K562 (cell line): ENCODE data around the gene MRPS26. TPM values are rescaled to one million over a fixed set of nuclear protein-coding genes. Genes with fewer than 3 reads are reported as not detected.

ENCODE experiments used
- ATAC-seq: fragments of 200-7000 bp; cut with Tn5 transposase; 3 replicates; pipeline ENCODE4 v1.9.1; 2020; ENCODE audit warnings: moderate library complexity
- BruUV-seq: library from RNA; stranded (reverse); fragments of 400-500 nt; replicated peaks from 2 replicates; lab custom pipeline; 2021; lab: Mats Ljungman, UMichigan
- CTCF ChIA-PET: fragments of 300-600 bp; formaldehyde crosslinking; extraction: SDS; loops from one replicate; lab custom pipeline; 2021; ENCODE audit warnings: low intra/inter-chr PET ratio; lab: Yijun Ruan, JAX
- POLR2A ChIA-PET: fragments of 300-600, 350-650 bp; sonication (Branson Sonifier 250); formaldehyde crosslinking; extraction: SDS; loops from one replicate; lab custom pipeline; 2021; ENCODE audit warnings: antibody characterized with exemption, inconsistent platforms; lab: Yijun Ruan, JAX
- DNase-seq, 4 experiments: peaks; one replicate each; pipeline versions ENCODE4 v3.0.0 to v3.0.0-alpha.2; 2011 to 2018; ENCODE audit warnings: low spot score in 3 of 4, mixed read lengths in 3 of 4; ENCODE audit errors: extremely low read depth in 1 of 4
- FAIRE-seq: peaks from 2 replicates; lab custom pipeline; 2011; peaks lifted over from hg19 to GRCh38; lab: Jason Lieb, UNC
- H2AFZ ChIP-seq: 2 replicates; pipeline ENCODE4 v1.6.0; 2011; ENCODE audit warnings: low read depth, low read length, control low read depth, inconsistent platforms
- H3K27ac ChIP-seq: fragments of 200-600 bp; 3 replicates; pipeline ENCODE4 v1.8.0; 2011; ENCODE audit warnings: low read depth, mild to moderate bottlenecking, control low read depth, inconsistent platforms, low read length, moderate library complexity, mixed read lengths; ENCODE audit errors: extremely low read depth
- H3K27me3 ChIP-seq, 2 experiments: fragments of 300-600 bp in 1 of 2; 2 replicates in 1 of 2; 3 replicates in 1 of 2; pipeline versions ENCODE4 v1.6.0 to v1.8.0; 2011; ENCODE audit warnings: inconsistent platforms in 2 of 2, low read length in 2 of 2, mild to moderate bottlenecking in 1 of 2, mixed read lengths in 1 of 2, moderate library complexity in 1 of 2; ENCODE audit not compliant: control insufficient read depth in 2 of 2, insufficient read depth in 2 of 2
- H3K36me3 ChIP-seq: fragments of 300-600 bp; 3 replicates; pipeline ENCODE4 v1.8.0; 2011; ENCODE audit warnings: mild to moderate bottlenecking, low read length, inconsistent platforms; ENCODE audit not compliant: control insufficient read depth, insufficient read depth
- H3K4me1 ChIP-seq, 2 experiments: fragments of 200-600 bp in 1 of 2; replicated peaks in 1 of 2; 2 replicates in 1 of 2; 3 replicates in 1 of 2; pipeline versions ENCODE4 v1.5.1 to v1.8.0; 2011; ENCODE audit warnings: inconsistent platforms in 2 of 2, low read length in 2 of 2, mild to moderate bottlenecking in 1 of 2, mixed read lengths in 1 of 2, moderate library complexity in 1 of 2; ENCODE audit not compliant: control insufficient read depth in 2 of 2, insufficient read depth in 2 of 2
- H3K4me2 ChIP-seq: 2 replicates; pipeline ENCODE4 v1.6.1; 2011; ENCODE audit warnings: low read length, control low read depth, inconsistent platforms, mixed read lengths; ENCODE audit not compliant: insufficient read depth
- H3K4me3 ChIP-seq: fragments of 200-600 bp; sonication (generic), shearing (Covaris generic); 2 replicates; pipeline ENCODE4 v1.5.1; 2016; ENCODE audit warnings: control low read depth, inconsistent platforms
- H3K79me2 ChIP-seq: fragments of 200-600 bp; 3 replicates; pipeline ENCODE4 v1.8.0; 2011; ENCODE audit warnings: low read length, inconsistent platforms; ENCODE audit not compliant: control insufficient read depth, insufficient read depth
- H3K9ac ChIP-seq, 2 experiments: 2 replicates each; pipeline versions ENCODE4 v1.6.0 to v1.6.1; 2011; ENCODE audit warnings: low read depth in 2 of 2, low read length in 2 of 2, control low read depth in 1 of 2, inconsistent platforms in 1 of 2, mild to moderate bottlenecking in 1 of 2, mixed read lengths in 1 of 2; ENCODE audit not compliant: insufficient read depth in 1 of 2
- H3K9me1 ChIP-seq: one replicate; pipeline ENCODE4 v1.6.0; 2011; ENCODE audit warnings: inconsistent platforms, mild to moderate bottlenecking, low read length, moderate library complexity; ENCODE audit not compliant: control insufficient read depth, insufficient read depth
- H3K9me3 ChIP-seq: replicated peaks from 2 replicates; pipeline ENCODE4 v1.5.1; 2011; ENCODE audit warnings: low read depth, low read length, inconsistent platforms; ENCODE audit not compliant: control insufficient read depth, insufficient read depth
- H4K20me1 ChIP-seq: replicated peaks from 2 replicates; pipeline ENCODE4 v1.6.1; 2011; ENCODE audit warnings: low read length, inconsistent platforms, mixed read lengths; ENCODE audit not compliant: control insufficient read depth, insufficient read depth
- IRF2 ChIP-seq: sonication (generic); formaldehyde crosslinking; IDR thresholded peaks from 2 replicates; pipeline ENCODE4 v1.8.1; 2022; ENCODE audit warnings: mild to moderate bottlenecking, missing genetic modification reagents
- WGBS: fragments of 100-300 bp; shearing (Covaris generic); methylation state at CpG from one replicate; pipeline ENCODE4 v1.1.6; 2016; ENCODE audit warnings: low coverage, mixed read lengths; ENCODE audit not compliant: insufficient coverage; ENCODE audit errors: missing lambda C conversion rate; 5-methylcytosine and 5-hydroxymethylcytosine counted together
- in situ Hi-C: fragments of 300-500 bp; cut with MboI; formaldehyde crosslinking; loops from 4 replicates; pipeline ENCODE4 v1.15.0; 2018; ENCODE audit warnings: inconsistent platforms, mixed read lengths
- intact Hi-C: fragments of 100-400 bp; cut with micrococcal nuclease; formaldehyde crosslinking; loops from 2 replicates; pipeline ENCODE4 v1.14.2; 2022
- polyA plus RNA-seq, 8 experiments: library from polyadenylated mRNA; depleted of rRNA in 4 of 8; stranded (reverse) in 5 of 8; unstranded in 3 of 8; fragments of >200 nt; fragmentation: Nextera tagmentation in 2 of 8; fragmentation: Illumina TruSeq in 1 of 8; extraction: Ambion mirVana in 2 of 8; extraction: Trizol in 1 of 8; gene quantifications; 2 replicates each; pipeline versions ENCODE4 v1.2.1 to v1.2.3, GENCODE V29; 2011 to 2014; ENCODE audit warnings: inconsistent platforms in 1 of 8, missing spikeins in 1 of 8
- total RNA-seq, 7 experiments: library from RNA; depleted of rRNA in 6 of 7; stranded (reverse); fragments of >200 nt in 6 of 7; fragmentation: Illumina TruSeq in 2 of 7; extraction: Trizol in 2 of 7; gene quantifications; 2 replicates each; pipeline versions ENCODE4 v1.2.1 to v1.2.3, GENCODE V29; 2011 to 2021; ENCODE audit warnings: low replicate concordance in 1 of 7
- TF ChIP-seq, protein P1 (sequence below), 2 experiments: fragments of 200-800 bp in 1 of 2; sonication (Bioruptor generic) in 1 of 2; sonication (generic) in 1 of 2; formaldehyde crosslinking in 1 of 2; IDR thresholded peaks in 1 of 2; conservative IDR thresholded peaks in 1 of 2; 2 replicates each; pipeline versions ENCODE4 v1.5.0 to v1.6.1; 2016 to 2020; ENCODE audit warnings: missing compliant biosample characterization in 1 of 2, missing genetic modification characterization in 1 of 2, missing genetic modification reagents in 1 of 2

Gene MRPS26
- total and polyA plus RNA-seq, 9 of the 15 experiments (the other 6 are each of a cell fraction or from before 2014, with no cell fraction given): 2.7 to 70.5 (median 28.8) TPM

DNA sequence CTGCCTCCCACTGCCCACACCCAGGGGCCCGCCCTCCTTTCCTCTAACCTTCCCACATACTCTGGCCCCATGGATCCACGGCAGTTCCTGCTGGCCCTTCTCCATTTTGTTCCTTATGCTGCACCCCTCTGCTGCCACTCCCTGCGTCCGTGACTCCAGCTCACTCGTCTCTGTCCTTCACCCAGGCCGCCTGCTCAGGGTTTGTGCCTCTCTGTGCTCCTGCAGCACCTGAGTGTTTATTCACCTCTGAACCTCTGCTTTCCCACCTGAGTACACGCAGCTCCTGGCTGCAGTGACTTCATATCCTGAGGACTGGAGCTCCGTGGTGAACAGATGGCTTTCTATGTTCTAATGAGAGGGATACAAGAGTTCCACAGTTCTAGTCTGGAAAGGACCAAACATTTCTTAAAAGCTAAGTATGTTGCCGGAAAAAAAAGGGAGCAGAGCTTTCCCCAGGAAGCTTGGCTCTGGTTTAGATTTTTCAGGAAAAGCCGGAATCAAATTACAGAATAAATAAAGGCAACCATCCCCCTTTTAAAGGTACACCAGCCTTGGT lies 3.9 kb upstream of the MRPS26 start:
- POLR2A ChIA-PET: interaction anchor here (0.6 kb wide), 1 partner anchor 27 kb away, joined by 3 read pairs; no protein-coding TSS in a partner anchor
- Histone ChIP-seq H3K4me2 (no peak overlapping the region), H3K27me3 (no peaks in the 10 kb centered on the region), H3K27ac (no peak overlapping the region), H3K9me1 (no peaks in the 10 kb centered on the region), H3K9me3 (no peaks in the 10 kb centered on the region), H3K9ac (peak overlapping the region in 1 of 2 experiments; percentile 52; a peak in 1 of 4 replicates), H3K36me3 (peaks cover 41% of the 10 kb centered on the region; the same call in 2 of the 3 replicates), H3K4me1 (peaks cover 15 to 21% of the 10 kb centered on the region in 2 experiments; a peak in 4 of 5 replicates), H3K4me3 (no peak overlapping the region), H2AFZ (no peak overlapping the region), H3K79me2 (peaks cover 11% of the 10 kb centered on the region)
- no TSS peak for BruUV-seq
- FAIRE-seq (no peak), ATAC-seq (no peak), DNase-seq (no peak)
- in situ Hi-C loops (no loop called here), intact Hi-C loops (no loop called here)
- WGBS: 76% methylated on average over 8 of the region's 10 CpGs
- CTCF ChIA-PET: no interaction called here
- TF ChIP-seq IRF2 (CRISPR knock-in tag): no peak
- TF ChIP-seq, protein P1, sequence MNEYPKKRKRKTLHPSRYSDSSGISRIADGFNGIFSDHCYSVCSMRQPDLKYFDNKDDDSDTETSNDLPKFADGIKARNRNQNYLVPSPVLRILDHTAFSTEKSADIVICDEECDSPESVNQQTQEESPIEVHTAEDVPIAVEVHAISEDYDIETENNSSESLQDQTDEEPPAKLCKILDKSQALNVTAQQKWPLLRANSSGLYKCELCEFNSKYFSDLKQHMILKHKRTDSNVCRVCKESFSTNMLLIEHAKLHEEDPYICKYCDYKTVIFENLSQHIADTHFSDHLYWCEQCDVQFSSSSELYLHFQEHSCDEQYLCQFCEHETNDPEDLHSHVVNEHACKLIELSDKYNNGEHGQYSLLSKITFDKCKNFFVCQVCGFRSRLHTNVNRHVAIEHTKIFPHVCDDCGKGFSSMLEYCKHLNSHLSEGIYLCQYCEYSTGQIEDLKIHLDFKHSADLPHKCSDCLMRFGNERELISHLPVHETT (CRISPR knock-in tag; conservative IDR thresholded peaks at IDR 0.05 in 1 of 2, IDR thresholded peaks at IDR 0.05 in 1 of 2): no peak
- TF ChIP-seq, all 486 proteins: peak for 0
- H4K20me1 ChIP-seq: no peaks in the 10 kb centered on the region
